ENCODE data around the gene IGF2BP2. TPM values are rescaled to one million over a fixed set of nuclear protein-coding genes. Genes with fewer than 3 reads are reported as not detected.

Gene IGF2BP2
- total RNA-seq, 1 experiment from 2014 or later = 66.2 TPM

DNA sequence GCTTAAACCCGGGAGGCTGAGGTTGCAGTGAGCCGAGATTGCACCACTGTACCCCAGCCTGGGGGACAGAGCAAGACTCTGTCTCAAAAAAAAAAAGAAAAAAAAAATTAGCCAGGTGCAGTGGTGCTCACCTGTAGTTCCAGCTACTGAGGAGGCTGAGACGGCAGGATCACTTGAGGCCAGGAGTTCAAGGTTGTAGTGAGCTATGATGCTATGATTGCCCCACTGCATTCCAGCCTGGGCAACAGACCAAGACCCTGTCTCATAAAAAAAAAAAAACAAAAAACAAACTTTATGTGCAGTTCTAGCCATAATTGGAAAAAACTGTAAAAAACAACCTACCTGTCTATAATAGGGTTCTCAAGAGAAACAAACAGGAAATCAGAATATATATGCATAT, 39.9 kb upstream of the IGF2BP2 start:
- ChIA-PET CTCF (no interaction called here), POLR2A (ENCODE audit: low non-redundant PET) (no interaction called here)
- TF ChIP-seq, protein P1, sequence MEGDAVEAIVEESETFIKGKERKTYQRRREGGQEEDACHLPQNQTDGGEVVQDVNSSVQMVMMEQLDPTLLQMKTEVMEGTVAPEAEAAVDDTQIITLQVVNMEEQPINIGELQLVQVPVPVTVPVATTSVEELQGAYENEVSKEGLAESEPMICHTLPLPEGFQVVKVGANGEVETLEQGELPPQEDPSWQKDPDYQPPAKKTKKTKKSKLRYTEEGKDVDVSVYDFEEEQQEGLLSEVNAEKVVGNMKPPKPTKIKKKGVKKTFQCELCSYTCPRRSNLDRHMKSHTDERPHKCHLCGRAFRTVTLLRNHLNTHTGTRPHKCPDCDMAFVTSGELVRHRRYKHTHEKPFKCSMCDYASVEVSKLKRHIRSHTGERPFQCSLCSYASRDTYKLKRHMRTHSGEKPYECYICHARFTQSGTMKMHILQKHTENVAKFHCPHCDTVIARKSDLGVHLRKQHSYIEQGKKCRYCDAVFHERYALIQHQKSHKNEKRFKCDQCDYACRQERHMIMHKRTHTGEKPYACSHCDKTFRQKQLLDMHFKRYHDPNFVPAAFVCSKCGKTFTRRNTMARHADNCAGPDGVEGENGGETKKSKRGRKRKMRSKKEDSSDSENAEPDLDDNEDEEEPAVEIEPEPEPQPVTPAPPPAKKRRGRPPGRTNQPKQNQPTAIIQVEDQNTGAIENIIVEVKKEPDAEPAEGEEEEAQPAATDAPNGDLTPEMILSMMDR (conservative IDR thresholded peaks at IDR 0.05; ENCODE audit: low read depth, low read length) = no peak
- TF ChIP-seq EZH2 (IDR thresholded peaks at IDR 0.05; ENCODE audit: borderline replicate concordance, low read depth, low read length, poor library complexity, severe bottlenecking) = no peak
- Histone ChIP-seq H3K27ac (ENCODE audit: low read depth, low read length, poor library complexity, severe bottlenecking) (no peak overlapping the region), H3K4me1 (ENCODE audit: insufficient read depth, low read length, poor library complexity, severe bottlenecking) (no peaks in the 10 kb centered on the region), H3K9me3 (ENCODE audit: low read depth, low read length, poor library complexity, severe bottlenecking) (no peaks in the 10 kb centered on the region), H3K27me3 (replicated peaks; ENCODE audit: insufficient read depth, low read depth, low read length, poor library complexity) (no peaks in the 10 kb centered on the region), H3K4me3 (ENCODE audit: low read depth, low read length, poor library complexity, severe bottlenecking) (no peak overlapping the region), H3K36me3 (ENCODE audit: insufficient read depth, low read length, poor library complexity, severe bottlenecking) (no peaks in the 10 kb centered on the region)
- intact Hi-C loops (cut with micrococcal nuclease; ENCODE audit: unreplicated experiment) = no loop called here
- DNase-seq (ENCODE audit: low spot score) = no peak
- no TSS peak for BruUV-seq (replicated peaks)

DNA sequence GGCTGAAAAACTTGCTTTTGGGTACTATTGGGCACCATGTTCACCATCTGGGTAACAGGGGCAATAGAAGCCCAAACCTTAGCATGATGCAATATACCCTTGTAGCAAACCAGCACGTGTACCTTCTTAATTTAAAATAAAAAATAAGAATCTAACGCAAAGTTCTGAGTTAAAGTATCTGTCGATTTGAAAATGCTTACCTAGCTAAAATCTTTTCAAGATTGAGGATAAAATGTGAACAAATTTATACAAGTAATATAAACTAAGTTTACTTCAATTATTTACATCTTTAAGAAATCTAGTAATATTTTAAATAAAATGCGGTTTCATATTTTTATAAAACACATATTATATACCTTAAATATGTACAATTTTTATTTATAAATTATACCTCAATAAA, 38.1 kb upstream of the IGF2BP2 start:
- H3K9me3 ChIP-seq (ENCODE audit: low read depth, low read length, poor library complexity, severe bottlenecking) = no peaks in the 10 kb centered on the region
- H3K4me1 ChIP-seq (ENCODE audit: insufficient read depth, low read length, poor library complexity, severe bottlenecking) = no peaks in the 10 kb centered on the region
- intact Hi-C loops (cut with micrococcal nuclease; ENCODE audit: unreplicated experiment) = no loop called here
- BruUV-seq (replicated peaks) = no TSS peak
- no peak for TF ChIP-seq EZH2 (IDR thresholded peaks at IDR 0.05; ENCODE audit: borderline replicate concordance, low read depth, low read length, poor library complexity, severe bottlenecking)
- TF ChIP-seq, protein P1 (conservative IDR thresholded peaks at IDR 0.05; ENCODE audit: low read depth, low read length) = no peak
- no peak overlapping the region for H3K4me3 ChIP-seq (ENCODE audit: low read depth, low read length, poor library complexity, severe bottlenecking)
- H3K27me3 ChIP-seq (replicated peaks; ENCODE audit: insufficient read depth, low read depth, low read length, poor library complexity) = no peaks in the 10 kb centered on the region
- DNase-seq (ENCODE audit: low spot score) = no peak
- ChIA-PET CTCF (no interaction called here), POLR2A (ENCODE audit: low non-redundant PET) (no interaction called here)
- no peak overlapping the region for H3K27ac ChIP-seq (ENCODE audit: low read depth, low read length, poor library complexity, severe bottlenecking)
- H3K36me3 ChIP-seq (ENCODE audit: insufficient read depth, low read length, poor library complexity, severe bottlenecking) = no peaks in the 10 kb centered on the region

DNA sequence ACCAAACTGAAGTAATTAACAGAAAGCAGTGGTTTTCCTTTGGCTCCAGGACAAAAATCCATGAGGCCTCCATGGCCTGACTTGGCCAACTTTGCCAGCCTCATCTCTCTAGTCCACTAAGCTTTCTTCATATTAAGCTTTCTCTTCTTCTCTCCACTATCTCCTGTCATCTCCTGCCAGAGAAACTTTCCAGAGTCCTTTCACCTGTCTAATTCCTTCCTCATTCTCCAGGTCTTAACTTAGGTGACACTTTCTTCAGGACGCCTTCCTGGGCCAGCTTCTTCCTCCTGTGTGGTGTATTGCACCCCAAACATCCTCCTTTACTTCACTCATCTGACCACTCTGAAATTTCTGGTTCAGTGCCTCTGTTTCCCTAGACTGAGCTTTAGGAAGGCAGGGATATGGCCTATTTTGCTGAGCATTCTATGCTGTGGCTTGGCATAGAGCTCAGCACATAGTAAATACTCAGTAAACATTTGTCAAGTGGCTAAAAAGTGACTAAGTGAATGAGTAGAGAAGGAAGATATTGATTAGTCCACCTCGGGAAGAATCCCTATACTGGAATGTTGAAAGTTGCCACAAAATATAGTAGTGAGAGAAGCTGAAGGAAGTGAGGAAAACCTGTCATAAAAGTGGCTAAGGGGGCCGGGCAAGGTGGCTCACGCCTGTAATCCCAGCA, 34.6 kb upstream of the IGF2BP2 start:
- Histone ChIP-seq H3K27ac (ENCODE audit: low read depth, low read length, poor library complexity, severe bottlenecking) (no peak overlapping the region), H3K4me1 (ENCODE audit: insufficient read depth, low read length, poor library complexity, severe bottlenecking) (no peaks in the 10 kb centered on the region), H3K27me3 (replicated peaks; ENCODE audit: insufficient read depth, low read depth, low read length, poor library complexity) (no peaks in the 10 kb centered on the region), H3K4me3 (ENCODE audit: low read depth, low read length, poor library complexity, severe bottlenecking) (no peak overlapping the region), H3K9me3 (ENCODE audit: low read depth, low read length, poor library complexity, severe bottlenecking) (peaks cover 14% of the 10 kb centered on the region), H3K36me3 (ENCODE audit: insufficient read depth, low read length, poor library complexity, severe bottlenecking) (no peaks in the 10 kb centered on the region)
- no TSS peak for BruUV-seq (replicated peaks)
- ChIA-PET CTCF (interaction anchor here (0.6 kb wide), 1 partner anchor 123 kb away, joined by 4 read pairs; no protein-coding TSS in a partner anchor), POLR2A (ENCODE audit: low non-redundant PET) (no interaction called here)
- TF ChIP-seq EZH2 (IDR thresholded peaks at IDR 0.05; ENCODE audit: borderline replicate concordance, low read depth, low read length, poor library complexity, severe bottlenecking) = no peak
- TF ChIP-seq, protein P1 (conservative IDR thresholded peaks at IDR 0.05; ENCODE audit: low read depth, low read length) = no peak
- intact Hi-C loops (cut with micrococcal nuclease; ENCODE audit: unreplicated experiment) = no loop called here
- no peak for DNase-seq (ENCODE audit: low spot score)

Measured in A673 (cell line).